OCI-LY3 (cell line): Measurements from ENCODE around the gene WNT11.

Source experiments
- EZH2phosphoT487 ChIP-seq: fragments of 200-600 bp; shearing (Covaris generic); IDR thresholded peaks from 2 replicates; pipeline ENCODE4 v1.6.1; 2018; ENCODE audit warnings: antibody characterized with exemption, mixed run types, low read depth
- TF ChIP-seq, protein P1 (sequence below): fragments of 200-600, 300-600 bp; sonication (generic); IDR thresholded peaks from 2 replicates; pipeline ENCODE4 v1.5.1; 2014; ENCODE audit warnings: antibody characterized with exemption, low read length, low read depth

DNA sequence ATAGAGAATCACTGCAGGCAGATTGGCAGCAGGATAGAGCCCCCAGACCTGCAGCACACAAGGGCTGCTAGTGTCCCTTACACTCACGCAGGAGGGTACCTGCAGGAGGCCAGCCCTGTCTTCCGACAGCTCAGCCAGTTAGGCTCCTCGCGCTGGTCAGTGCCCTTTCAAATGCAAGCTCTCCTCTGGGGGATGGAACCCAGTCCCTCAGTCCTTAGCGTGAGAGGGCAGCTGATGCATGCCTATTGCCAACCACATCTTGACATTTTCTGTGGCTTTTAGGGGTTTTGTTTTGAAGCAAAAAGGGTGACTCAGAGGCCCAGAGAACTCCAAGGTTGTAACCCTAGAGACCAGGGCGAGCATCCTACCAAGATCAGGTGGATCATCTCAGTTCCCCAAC is 40.0 kb downstream of the WNT11 start:
- TF ChIP-seq, protein P1, sequence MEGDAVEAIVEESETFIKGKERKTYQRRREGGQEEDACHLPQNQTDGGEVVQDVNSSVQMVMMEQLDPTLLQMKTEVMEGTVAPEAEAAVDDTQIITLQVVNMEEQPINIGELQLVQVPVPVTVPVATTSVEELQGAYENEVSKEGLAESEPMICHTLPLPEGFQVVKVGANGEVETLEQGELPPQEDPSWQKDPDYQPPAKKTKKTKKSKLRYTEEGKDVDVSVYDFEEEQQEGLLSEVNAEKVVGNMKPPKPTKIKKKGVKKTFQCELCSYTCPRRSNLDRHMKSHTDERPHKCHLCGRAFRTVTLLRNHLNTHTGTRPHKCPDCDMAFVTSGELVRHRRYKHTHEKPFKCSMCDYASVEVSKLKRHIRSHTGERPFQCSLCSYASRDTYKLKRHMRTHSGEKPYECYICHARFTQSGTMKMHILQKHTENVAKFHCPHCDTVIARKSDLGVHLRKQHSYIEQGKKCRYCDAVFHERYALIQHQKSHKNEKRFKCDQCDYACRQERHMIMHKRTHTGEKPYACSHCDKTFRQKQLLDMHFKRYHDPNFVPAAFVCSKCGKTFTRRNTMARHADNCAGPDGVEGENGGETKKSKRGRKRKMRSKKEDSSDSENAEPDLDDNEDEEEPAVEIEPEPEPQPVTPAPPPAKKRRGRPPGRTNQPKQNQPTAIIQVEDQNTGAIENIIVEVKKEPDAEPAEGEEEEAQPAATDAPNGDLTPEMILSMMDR = no peak
- no peak for TF ChIP-seq EZH2phosphoT487
